ENCODE results near the gene PSME3. TPM values are rescaled to one million over a fixed set of nuclear protein-coding genes. Genes with fewer than 3 reads are reported as not detected.
"Not testable (repeated sequence)": the region's sequence is repeated elsewhere in the genome, so short reads cannot be mapped to it uniquely, and the experiment has no call there.

The PSME3 gene
- polyA plus RNA-seq, 1 donor = 45.7 TPM

GRCh38 chr17:42850954-42851353 is 17.8 kb downstream of the PSME3 start, which contains the start of gene AOC3:
AOC3 (plus strand) TSS chr17:42851199; CDS start chr17:42851344, 145 bp downstream.
- DNase-seq (ENCODE audit: low read depth) = no peak

GRCh38 chr17:42851371-42852240 is 18.4 kb downstream of the PSME3 start:
- DNase-seq (ENCODE audit: low read depth) = not testable (repeated sequence)

DNA sequence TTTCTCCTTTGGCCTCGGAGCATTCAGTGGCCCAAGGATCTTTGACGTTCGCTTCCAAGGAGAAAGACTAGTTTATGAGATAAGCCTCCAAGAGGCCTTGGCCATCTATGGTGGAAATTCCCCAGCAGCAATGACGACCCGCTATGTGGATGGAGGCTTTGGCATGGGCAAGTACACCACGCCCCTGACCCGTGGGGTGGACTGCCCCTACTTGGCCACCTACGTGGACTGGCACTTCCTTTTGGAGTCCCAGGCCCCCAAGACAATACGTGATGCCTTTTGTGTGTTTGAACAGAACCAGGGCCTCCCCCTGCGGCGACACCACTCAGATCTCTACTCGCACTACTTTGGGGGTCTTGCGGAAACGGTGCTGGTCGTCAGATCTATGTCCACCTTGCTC is 19.2 kb downstream of the PSME3 start:
- DNase-seq (ENCODE audit: low read depth) = no peak

DNA sequence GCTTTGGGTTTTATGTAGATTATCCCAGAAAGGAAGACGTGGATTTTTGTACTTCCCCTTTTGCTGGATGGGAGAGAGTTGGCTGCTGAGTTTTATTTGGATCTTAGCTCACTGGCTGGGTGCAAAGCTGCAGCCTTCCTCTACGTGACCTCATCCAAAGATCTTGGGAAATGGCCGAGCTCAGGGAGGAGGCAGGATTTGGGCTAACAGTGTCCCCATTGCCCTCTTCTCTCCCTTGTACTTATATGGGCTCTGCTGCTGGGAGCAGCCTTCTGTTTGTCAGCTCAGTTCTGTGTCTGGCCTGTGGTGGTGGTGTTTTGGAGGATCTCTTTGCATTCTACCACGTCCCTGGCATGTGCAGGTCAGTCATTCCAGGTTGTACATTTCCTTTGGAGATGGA is 19.8 kb downstream of the PSME3 start:
- no peak for DNase-seq (ENCODE audit: low read depth)

DNA sequence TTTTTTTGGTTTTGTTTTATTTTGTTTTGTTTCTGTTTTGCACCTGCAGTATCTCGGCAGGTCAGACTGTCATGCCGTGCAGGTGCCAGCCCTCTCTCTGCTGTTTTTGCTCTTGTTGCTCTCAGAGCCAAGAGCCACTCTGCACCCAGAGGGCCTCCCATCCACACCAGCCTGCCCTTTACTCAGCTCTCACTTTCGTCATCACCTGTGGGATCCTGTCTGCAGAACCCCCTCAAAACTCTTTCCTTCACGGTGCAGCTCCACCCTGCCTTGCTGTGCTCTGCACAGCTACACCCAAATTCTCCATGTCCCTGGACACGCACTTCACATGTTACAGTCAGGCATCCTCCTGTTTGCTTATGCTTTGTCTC is 20.4 kb downstream of the PSME3 start:
- DNase-seq (ENCODE audit: low read depth) = no peak

DNA sequence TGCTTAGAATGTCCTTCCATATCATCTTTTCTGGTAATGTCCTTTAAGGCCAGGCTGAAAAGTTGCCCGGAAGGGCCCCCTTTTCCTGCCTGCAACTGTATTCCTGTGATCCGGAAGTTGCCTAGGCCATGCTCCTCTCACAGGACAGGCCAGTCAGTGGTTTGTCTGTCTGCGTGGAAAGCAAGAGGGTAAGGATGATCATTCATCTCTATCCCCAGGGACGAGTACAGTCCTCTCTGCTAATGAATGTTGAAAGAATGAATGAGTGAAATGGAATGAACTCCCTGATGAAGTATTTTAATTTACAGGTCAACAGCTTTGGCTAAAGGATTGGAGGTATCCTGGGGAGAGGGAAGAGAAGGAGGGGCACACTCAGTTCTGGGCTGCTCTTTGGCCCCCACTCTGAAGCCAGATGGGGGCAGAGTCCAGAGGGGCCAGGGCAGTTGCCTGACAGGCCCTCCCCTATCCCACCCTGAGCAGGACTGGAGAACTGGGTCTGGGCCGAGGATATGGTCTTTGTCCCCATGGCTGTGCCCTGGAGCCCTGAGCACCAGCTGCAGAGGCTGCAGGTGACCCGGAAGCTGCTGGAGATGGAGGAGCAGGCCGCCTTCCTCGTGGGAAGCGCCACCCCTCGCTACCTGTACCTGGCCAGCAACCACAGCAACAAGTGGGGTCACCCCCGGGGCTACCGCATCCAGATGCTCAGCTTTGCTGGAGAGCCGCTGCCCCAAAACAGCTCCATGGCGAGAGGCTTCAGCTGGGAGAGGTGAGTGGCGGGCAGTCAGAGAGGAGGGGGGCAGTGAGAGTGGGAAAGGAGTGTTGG is 21.0 kb downstream of the PSME3 start:
- DNase-seq (ENCODE audit: low read depth) = no peak

- DNase-seq (ENCODE audit: low read depth) = no peak
These were observed 21.9 kb downstream of the PSME3 start for GRCh38 chr17:42855048-42855596.

- not testable (repeated sequence) for DNase-seq (ENCODE audit: low read depth)
These were observed 22.9 kb downstream of the PSME3 start for GRCh38 chr17:42856093-42856492.

DNA sequence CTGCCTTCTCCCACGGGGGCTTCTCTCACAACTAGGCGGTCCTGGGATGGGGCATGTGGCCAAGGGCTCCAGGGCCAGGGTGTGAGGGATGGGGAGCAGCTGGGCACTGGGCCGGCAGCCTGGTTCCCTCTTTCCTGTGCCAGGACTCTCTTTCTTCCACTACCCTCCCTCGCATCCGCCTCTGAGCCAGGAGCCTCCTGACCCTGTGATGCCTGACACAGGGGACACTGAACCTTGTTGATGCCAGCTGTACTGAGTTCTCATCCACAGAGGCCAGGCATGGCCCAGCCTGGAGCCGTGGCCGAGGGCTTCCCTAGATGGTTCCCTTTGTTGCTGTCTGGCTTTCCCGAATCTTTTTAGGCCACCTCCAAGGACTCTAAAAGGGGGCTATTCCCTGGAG is 23.3 kb downstream of the PSME3 start:
- not testable (repeated sequence) for DNase-seq (ENCODE audit: low read depth)

DNA sequence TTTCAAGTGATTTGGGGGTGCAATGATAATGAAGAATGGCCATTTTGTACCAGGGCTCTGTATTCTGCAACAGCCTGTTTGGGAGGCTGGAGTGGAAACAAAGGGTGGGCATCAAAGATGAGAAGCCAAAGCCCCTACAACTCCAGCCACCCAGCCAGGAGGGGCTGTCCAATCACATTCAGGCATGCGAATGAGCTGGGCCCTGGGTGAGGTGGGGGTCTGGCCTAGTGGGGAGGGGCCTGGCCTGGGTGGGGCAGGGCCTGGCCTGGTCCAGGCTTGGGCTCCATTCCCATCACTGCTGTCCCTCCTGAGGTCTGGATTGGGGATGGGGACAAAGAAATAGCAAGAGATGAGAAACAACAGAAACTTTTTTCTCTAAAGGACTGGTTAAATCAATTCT is 24.2 kb downstream of the PSME3 start:
- no peak for DNase-seq (ENCODE audit: low read depth)

GRCh38 chr17:42865638-42866094 is 32.5 kb downstream of the PSME3 start:
- no peak for DNase-seq (ENCODE audit: low read depth)

- DNase-seq (ENCODE audit: low read depth) = no peak
These were observed 33.0 kb downstream of the PSME3 start for GRCh38 chr17:42866216-42866615.

DNA sequence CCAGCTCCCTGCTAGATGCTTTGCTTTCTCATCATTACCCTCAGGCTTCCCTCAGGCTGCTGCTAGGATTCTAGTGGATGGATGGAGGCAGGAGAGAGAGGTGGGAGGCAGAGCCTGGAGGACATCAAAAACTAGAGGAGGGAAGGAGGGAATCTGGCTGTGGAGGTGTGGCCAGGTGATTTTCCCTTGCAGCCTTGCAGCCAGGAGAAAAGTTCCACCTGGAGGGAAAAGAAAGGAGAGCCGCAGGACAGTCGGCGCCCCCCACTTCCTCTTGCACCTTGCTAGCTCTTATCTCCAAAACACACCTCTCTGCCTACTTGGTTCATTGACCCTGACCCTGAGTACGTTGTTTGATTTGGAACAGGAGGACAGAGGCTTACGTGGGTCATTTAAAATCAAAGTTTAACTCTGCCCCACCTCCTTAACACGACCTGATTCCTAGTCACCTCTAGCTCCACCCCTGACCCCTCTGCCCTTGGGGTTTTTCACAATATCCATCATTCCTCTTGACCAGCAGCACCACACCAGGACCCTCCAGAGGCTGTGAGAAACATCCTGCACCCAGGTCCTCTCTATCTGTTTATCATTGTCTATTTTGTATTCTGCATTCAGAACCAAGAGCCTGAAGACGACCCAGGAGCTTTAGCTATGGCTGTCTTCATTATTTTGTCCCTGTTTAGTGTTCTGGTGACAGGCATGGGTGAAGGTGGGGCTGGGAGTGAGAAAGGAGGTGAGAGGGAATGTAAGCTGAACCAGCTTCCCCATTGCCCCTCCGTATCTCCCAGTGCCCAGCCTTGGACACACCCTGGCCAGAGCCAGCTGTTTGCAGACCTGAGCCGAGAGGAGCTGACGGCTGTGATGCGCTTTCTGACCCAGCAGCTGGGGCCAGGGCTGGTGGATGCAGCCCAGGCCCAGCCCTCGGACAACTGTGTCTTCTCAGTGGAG is 33.7 kb downstream of the PSME3 start:
- DNase-seq (ENCODE audit: low read depth) = no peak

GRCh38 chr17:42867694-42868261 is 34.6 kb downstream of the PSME3 start:
- not testable (repeated sequence) for DNase-seq (ENCODE audit: low read depth)

- no peak for DNase-seq (ENCODE audit: low read depth)
These were observed 35.1 kb downstream of the PSME3 start for GRCh38 chr17:42868338-42868737.

- no peak for DNase-seq (ENCODE audit: low read depth)
These were observed 38.5 kb downstream of the PSME3 start for GRCh38 chr17:42871647-42872046.

- DNase-seq (ENCODE audit: low read depth) = no peak
These were observed 39.2 kb downstream of the PSME3 start for GRCh38 chr17:42872251-42872965.

DNA sequence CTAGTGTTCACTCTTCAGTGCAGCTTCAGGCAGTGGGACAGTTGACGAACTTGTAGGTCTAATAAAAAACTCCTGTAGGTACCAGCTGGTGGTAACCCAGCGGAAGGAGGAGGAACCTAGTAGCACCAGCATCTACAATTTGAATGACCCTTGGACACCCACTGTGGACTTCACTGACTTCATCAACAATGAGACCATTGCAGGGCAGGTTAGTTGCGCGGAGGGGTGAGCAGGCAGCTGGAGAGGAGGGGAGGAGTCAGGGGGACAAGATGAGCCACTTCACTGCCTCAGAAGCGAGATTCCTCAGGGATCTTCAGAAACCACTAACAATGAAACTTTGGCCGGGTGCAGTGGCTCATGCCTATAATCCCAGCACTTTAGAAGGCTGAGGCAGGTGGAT is 40.1 kb downstream of the PSME3 start:
- DNase-seq (ENCODE audit: low read depth) = no peak

GRCh38 chr17:42873932-42874695 is 40.9 kb downstream of the PSME3 start:
- DNase-seq (ENCODE audit: low read depth) = not testable (repeated sequence)
